HepG2 (cell line): ENCODE results near the gene PHRF1. TPM values are rescaled to one million over a fixed set of nuclear protein-coding genes. Genes with fewer than 3 reads are reported as not detected.
A peak's percentile ranks its signal among the peaks of the same experiment; 100 is the strongest.

ENCODE experiments used
- ATF2 ChIP-seq: sonication (generic); formaldehyde crosslinking; IDR thresholded peaks from 2 replicates; pipeline ENCODE4 v1.4.0; 2020; ENCODE audit warnings: missing genetic modification reagents
- ATF6 ChIP-seq: sonication (generic); formaldehyde crosslinking; conservative IDR thresholded peaks from 2 replicates; pipeline ENCODE4 v1.4.0; 2020; ENCODE audit warnings: missing genetic modification reagents
- FOXP1 ChIP-seq, 2 experiments: fragments of 450-650 bp in 1 of 2; IDR thresholded peaks; 2 replicates each; pipeline ENCODE4 v1.6.1; 2017 to 2018; ENCODE audit warnings: antibody characterized with exemption in 1 of 2
- HIC2 ChIP-seq: sonication (generic); formaldehyde crosslinking; IDR thresholded peaks from 2 replicates; pipeline ENCODE4 v1.9.0; 2022; ENCODE audit warnings: low read depth, missing genetic modification reagents
- IRX3 ChIP-seq: sonication (generic); formaldehyde crosslinking; IDR thresholded peaks from 2 replicates; pipeline ENCODE4 v1.8.1; 2023; ENCODE audit warnings: mild to moderate bottlenecking, low read depth, missing genetic modification reagents, borderline replicate concordance
- KMT2A ChIP-seq: sonication (generic); formaldehyde crosslinking; IDR thresholded peaks from 2 replicates; pipeline ENCODE4 v1.4.0; 2020; ENCODE audit warnings: missing genetic modification reagents
- SAP130 ChIP-seq: IDR thresholded peaks from 2 replicates; pipeline ENCODE4 v1.6.1; 2016; ENCODE audit warnings: low read depth
- SMARCC2 ChIP-seq: fragments of 450-650 bp; IDR thresholded peaks from 2 replicates; pipeline ENCODE4 v1.6.1; 2017; ENCODE audit warnings: antibody characterized with exemption, mild to moderate bottlenecking
- TCF7 ChIP-seq: sonication (generic); IDR thresholded peaks from 2 replicates; pipeline ENCODE4 v1.6.1; 2016; ENCODE audit warnings: antibody characterized with exemption, low read depth
- ZBED4 ChIP-seq: sonication (generic); formaldehyde crosslinking; IDR thresholded peaks from 2 replicates; pipeline ENCODE4 v1.4.0; 2020; ENCODE audit warnings: missing genetic modification reagents, borderline replicate concordance
- ZNF614 ChIP-seq: IDR thresholded peaks from 2 replicates; pipeline ENCODE4 v1.6.1; 2018; ENCODE audit warnings: missing biosample characterization, missing genetic modification reagents, inconsistent platforms, borderline replicate concordance
- ZNF691 ChIP-seq: sonication (generic); formaldehyde crosslinking; IDR thresholded peaks from 2 replicates; pipeline ENCODE4 v1.4.0; 2020; ENCODE audit warnings: missing genetic modification reagents, low read depth, mild to moderate bottlenecking, borderline replicate concordance
- ZNF761 ChIP-seq: sonication (generic); formaldehyde crosslinking; conservative IDR thresholded peaks from 2 replicates; pipeline ENCODE4 v1.4.0; 2020; ENCODE audit warnings: mild to moderate bottlenecking, missing genetic modification reagents
- ZSCAN20 ChIP-seq: sonication (generic); formaldehyde crosslinking; IDR thresholded peaks from 2 replicates; pipeline ENCODE4 v1.4.0; 2020; ENCODE audit warnings: missing genetic modification reagents, mild to moderate bottlenecking, borderline replicate concordance
- ZSCAN30 ChIP-seq: sonication (generic); formaldehyde crosslinking; IDR thresholded peaks from 2 replicates; pipeline ENCODE4 v1.5.0; 2020; ENCODE audit warnings: mild to moderate bottlenecking, missing genetic modification reagents
- polyA plus RNA-seq, 8 experiments: library from polyadenylated mRNA; depleted of rRNA in 3 of 8; stranded (reverse) in 7 of 8; unstranded in 1 of 8; fragments of >200 nt; fragmentation: Illumina TruSeq in 4 of 8; extraction: Trizol in 4 of 8; gene quantifications; 2 replicates each; pipeline versions ENCODE4 v1.2.1 to v1.2.3, GENCODE V29; 2011 to 2016; ENCODE audit warnings: low read depth in 4 of 8, missing spikeins in 1 of 8, mixed read lengths in 1 of 8; ENCODE audit not compliant: insufficient read depth in 1 of 8
- total RNA-seq, 5 experiments: library from RNA; depleted of rRNA; stranded (reverse); fragments of >200 nt; fragmentation: Illumina TruSeq; extraction: Trizol; gene quantifications; 2 replicates each; pipeline ENCODE4 v1.2.3, GENCODE V29; 2016; ENCODE audit warnings: low read depth in 1 of 5

The PHRF1 gene
- total and polyA plus RNA-seq, 2 of the 13 experiments (the other 11 are each of a cell fraction or from before 2014, with no cell fraction given): 8.2 to 16.7 TPM

GRCh38 chr11:554428-555226, 21.6 kb upstream of the PHRF1 start (continued):
- TF ChIP-seq ZBED4 (CRISPR knock-in tag) (no peak), ZNF761 (CRISPR knock-in tag) (no peak), ZNF691 (CRISPR knock-in tag) (0 out of 2 replicates have a peak, but pooled peaks have one; percentile 40), ZSCAN20 (no peak), FOXP1 (IDR thresholded peaks at IDR 0.05) (no peak), FOXP1 (CRISPR knock-in tag; IDR thresholded peaks at IDR 0.05) (no peak), ZNF614 (CRISPR knock-in tag) (no peak), ATF2 (CRISPR knock-in tag) (no peak), HIC2 (CRISPR knock-in tag) (no peak), KMT2A (CRISPR knock-in tag) (0 out of 2 replicates have a peak, but pooled peaks have one; percentile 17), SMARCC2 (no peak), ATF6 (CRISPR knock-in tag) (no peak), SAP130 (CRISPR knock-in tag) (peak; percentile 61), TCF7 (no peak), ZSCAN30 (CRISPR knock-in tag) (no peak), IRX3 (CRISPR knock-in tag) (no peak)
